ENCODE results near the gene C17orf67. TPM values are rescaled to one million over a fixed set of nuclear protein-coding genes. Genes with fewer than 3 reads are reported as not detected.

C17orf67 gene
- total and polyA plus RNA-seq, 2 of the 13 experiments (the other 11 are each of a cell fraction or from before 2014, with no cell fraction given) = 0.41 to 0.86 TPM

- TF ChIP-seq GATA4 (IDR thresholded peaks at IDR 0.05; ENCODE audit: borderline replicate concordance, low read depth) = no peak
- TF ChIP-seq DNMT3B (CRISPR knock-in tag; conservative IDR thresholded peaks at IDR 0.05) = peak; percentile 73; the same call in 1 of the 2 replicates
- no peak; the same call in 1 of the 2 replicates for TF ChIP-seq ZNF670 (CRISPR knock-in tag; IDR thresholded peaks at IDR 0.05; ENCODE audit: borderline replicate concordance)
- no peak for TF ChIP-seq MLX (CRISPR knock-in tag; IDR thresholded peaks at IDR 0.05)
- TF ChIP-seq ZC3H13 (CRISPR knock-in tag; IDR thresholded peaks at IDR 0.05) = no peak
- TF ChIP-seq NFAT5 (CRISPR knock-in tag; IDR thresholded peaks at IDR 0.05) = no peak
- TF ChIP-seq RERE (CRISPR knock-in tag; IDR thresholded peaks at IDR 0.05; ENCODE audit: low read depth) = no peak
- no peak for TF ChIP-seq ZNF136 (CRISPR knock-in tag; IDR thresholded peaks at IDR 0.05; ENCODE audit: low read depth)
- peak; percentile 67 for TF ChIP-seq RARA (CRISPR knock-in tag; IDR thresholded peaks at IDR 0.05)
- TF ChIP-seq BRCA1 (CRISPR knock-in tag; IDR thresholded peaks at IDR 0.05) = no peak
- no peak for TF ChIP-seq SP140L (CRISPR knock-in tag; IDR thresholded peaks at IDR 0.05; ENCODE audit: borderline replicate concordance)
- 0 out of 2 replicates have a peak, but pooled peaks have one; percentile 34 for TF ChIP-seq RFXAP (CRISPR knock-in tag; IDR thresholded peaks at IDR 0.05; ENCODE audit: borderline replicate concordance)
- TF ChIP-seq PHF8 (CRISPR knock-in tag; IDR thresholded peaks at IDR 0.05) = no peak
- TF ChIP-seq GABPB1 (CRISPR knock-in tag; IDR thresholded peaks at IDR 0.05) = peak; percentile 55; the same call in 1 of the 2 replicates
- no peak for TF ChIP-seq PLRG1 (conservative IDR thresholded peaks at IDR 0.05)
- TF ChIP-seq GMEB2 (CRISPR knock-in tag; IDR thresholded peaks at IDR 0.05; ENCODE audit: low read depth) = no peak
- TF ChIP-seq ZGPAT (CRISPR knock-in tag; IDR thresholded peaks at IDR 0.05) = peak; percentile 53; the same call in 1 of the 2 replicates
These were observed 61.3 kb downstream of the C17orf67 start (continued) for GRCh38 chr17:56772442-56772841.
